ENCODE data around the gene UPB1. TPM values are rescaled to one million over a fixed set of nuclear protein-coding genes. Genes with fewer than 3 reads are reported as not detected.

The UPB1 gene
- total and polyA plus RNA-seq, 8 donors, result 0.35 to 0.73 TPM; not detected in 6

DNA sequence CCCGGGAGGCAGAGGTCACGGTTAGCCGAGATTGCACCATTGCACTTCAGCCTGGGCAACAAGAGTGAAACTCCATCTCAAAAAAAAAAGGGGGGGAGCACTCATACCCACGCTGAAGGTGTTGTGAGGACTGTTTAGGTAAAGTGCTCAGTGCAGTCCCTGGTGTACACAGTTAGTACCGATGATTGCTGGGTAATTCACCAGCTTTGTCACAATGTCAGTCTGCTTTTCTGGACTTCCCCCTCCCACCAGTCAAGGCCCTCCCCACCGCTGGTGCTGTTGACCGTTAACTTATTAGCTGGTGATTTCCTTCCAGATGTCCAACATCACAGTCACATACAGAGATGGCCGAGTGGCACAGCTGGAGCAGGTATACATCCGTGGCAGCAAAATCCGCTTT, 72.5 kb downstream of the UPB1 start:
- peaks cover 45 to 93% (median 71%) of the 10 kb centered on the region in 4 donors for H3K36me3 ChIP-seq
- intact Hi-C loops (cut with DNase I; ENCODE audit: low total_unique reads), result no loop called here

DNA sequence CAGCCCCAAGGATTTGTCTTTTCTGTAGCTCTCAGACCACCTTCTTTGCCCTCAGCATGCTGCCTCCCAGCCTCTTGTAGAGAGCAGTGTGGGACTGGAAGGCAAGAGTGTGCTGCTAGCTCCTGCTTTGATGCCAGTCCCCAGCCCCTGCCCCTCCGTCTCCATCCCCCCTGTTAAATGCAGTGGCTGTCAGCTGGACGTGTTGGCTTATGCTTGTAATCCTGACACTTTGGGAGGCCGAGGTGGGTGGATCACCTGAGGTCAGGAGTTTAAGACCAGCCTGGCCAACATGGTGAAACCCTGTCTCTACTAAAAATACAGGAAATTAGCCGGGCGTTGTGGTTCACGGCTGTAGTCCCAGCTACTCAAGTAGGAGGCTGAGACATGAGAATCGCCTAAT, 76.1 kb downstream of the UPB1 start:
- intact Hi-C loops (cut with DNase I; ENCODE audit: low total_unique reads), result no loop called here
- no peak for DNase-seq
- 92 to 96% (median 95%) methylated on average over 3 to 7 of the region's 7 CpGs for WGBS, 5 donors
- TF ChIP-seq POLR2AphosphoS5 (IDR thresholded peaks at IDR 0.05), result no peak
- no peak for TF ChIP-seq CTCF (IDR thresholded peaks at IDR 0.05)
- TF ChIP-seq EP300 (IDR thresholded peaks at IDR 0.05), result no peak
- TF ChIP-seq POLR2A (IDR thresholded peaks at IDR 0.05), result no peak
- peaks cover 6 to 10% (median 8%) of the 10 kb centered on the region in 4 donors for H3K4me1 ChIP-seq
- peaks cover 60 to 91% (median 87%) of the 10 kb centered on the region in 4 donors for H3K36me3 ChIP-seq
- H3K9me3 ChIP-seq, result no peaks in the 10 kb centered on the region
- no peaks in the 10 kb centered on the region for H3K27me3 ChIP-seq
- no peak overlapping the region for H3K4me3 ChIP-seq
- H3K27ac ChIP-seq, result no peak overlapping the region

More for the DNA sequence above, 72.5 kb downstream of the UPB1 start:
- DNase-seq, result no peak
- 79 to 86% (median 82%) methylated on average over 10 of the region's 10 CpGs for WGBS, 5 donors
- TF ChIP-seq POLR2AphosphoS5 (IDR thresholded peaks at IDR 0.05), result no peak
- no peak for TF ChIP-seq EP300 (IDR thresholded peaks at IDR 0.05)
- TF ChIP-seq POLR2A (IDR thresholded peaks at IDR 0.05), result no peak
- TF ChIP-seq CTCF (IDR thresholded peaks at IDR 0.05), result no peak
- Histone ChIP-seq H3K27ac (no peak overlapping the region), H3K27me3 (no peaks in the 10 kb centered on the region), H3K4me1 (peaks cover 13 to 44% (median 28%) of the 10 kb centered on the region in 4 donors), H3K9me3 (no peaks in the 10 kb centered on the region), H3K4me3 (no peak overlapping the region)

DNA sequence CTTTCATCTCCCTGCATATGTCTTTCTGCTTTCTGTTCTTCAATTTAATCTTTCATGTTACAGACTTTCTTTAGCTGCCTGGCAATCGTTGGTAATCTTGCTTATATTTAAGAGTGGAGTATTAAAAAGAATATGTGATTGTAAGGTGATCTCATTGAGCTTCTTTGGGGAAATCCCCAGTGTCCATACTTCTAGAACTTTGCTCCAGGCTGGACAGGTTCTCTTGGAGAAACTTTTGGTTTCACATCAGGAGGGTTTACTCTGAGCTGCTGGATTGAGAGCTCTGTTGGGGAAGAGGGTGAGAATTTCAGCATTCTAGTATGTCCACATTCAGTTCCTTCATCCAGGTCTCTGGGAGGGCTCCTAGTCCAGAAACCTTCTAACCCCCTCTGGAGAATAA, 81.6 kb downstream of the UPB1 start:
- Histone ChIP-seq H3K4me3 (no peak overlapping the region), H3K27ac (peak overlapping the region in 1 of 5 donors; percentile 50), H3K27me3 (no peaks in the 10 kb centered on the region), H3K9me3 (no peaks in the 10 kb centered on the region), H3K36me3 (peaks cover 25 to 57% (median 54%) of the 10 kb centered on the region in 4 donors), H3K4me1 (peaks cover 5 to 33% (median 13%) of the 10 kb centered on the region in 4 donors)
- intact Hi-C loops (cut with DNase I; ENCODE audit: low total_unique reads), result no loop called here
- 33 to 47% (median 42%) methylated on average over 1 of the region's 1 CpG for WGBS, 5 donors
- DNase-seq, result no peak
- TF ChIP-seq EP300 (IDR thresholded peaks at IDR 0.05), result no peak
- TF ChIP-seq POLR2AphosphoS5 (IDR thresholded peaks at IDR 0.05), result no peak
- no peak for TF ChIP-seq POLR2A (IDR thresholded peaks at IDR 0.05)
- no peak for TF ChIP-seq CTCF (IDR thresholded peaks at IDR 0.05)

Other genes with a start within 250 kb of the UPB1 start
- gene SPECC1L, start 224.5 kb upstream of the UPB1 start, total RNA-seq, result 10 to 100 TPM; 19.0 to 53.1 (median 32.7) TPM
- gene SPECC1L, start 224.5 kb upstream of the UPB1 start, polyA plus RNA-seq, result 1 to 10 TPM; 6.0 to 8.5 (median 6.1) TPM
- 1 to 10 TPM in 3 of 5 donors, under 1 TPM in 1, not detected in 1; 0.58 to 7.1 (median 3.1) TPM for gene ADORA2A, start 67.7 kb upstream of the UPB1 start, total RNA-seq
- gene ADORA2A, start 67.7 kb upstream of the UPB1 start, polyA plus RNA-seq, result 1 to 10 TPM; 1.4 to 2.9 (median 1.6) TPM
- gene GUCD1, start 59.8 kb downstream of the UPB1 start, total RNA-seq, result 100 to 1,000 TPM; 120 to 196 (median 171) TPM
- gene GUCD1, start 59.8 kb downstream of the UPB1 start, polyA plus RNA-seq, result 100 to 1,000 TPM in 2 of 3 donors, 10 to 100 TPM in 1; 87.4 to 165 (median 110) TPM
- gene SNRPD3, start 60.7 kb downstream of the UPB1 start, total RNA-seq, result 100 to 1,000 TPM in 4 of 5 donors, 10 to 100 TPM in 1; 75.6 to 153 (median 121) TPM
- 100 to 1,000 TPM; 101 to 144 (median 109) TPM for gene SNRPD3, start 60.7 kb downstream of the UPB1 start, polyA plus RNA-seq
- 10 to 100 TPM in 4 of 5 donors, 1 to 10 TPM in 1; 7.2 to 31.7 (median 24.8) TPM for gene LRRC75B, start 97.7 kb downstream of the UPB1 start, total RNA-seq
- gene LRRC75B, start 97.7 kb downstream of the UPB1 start, polyA plus RNA-seq, result 10 to 100 TPM in 2 of 3 donors, 1 to 10 TPM in 1; 8.6 to 28.5 (median 26.1) TPM
- 10 to 100 TPM in 3 of 5 donors, 1 to 10 TPM in 2; 5.3 to 24.3 (median 17.4) TPM for gene GGT1, start 107.9 kb downstream of the UPB1 start, total RNA-seq
- 10 to 100 TPM; 21.5 to 87.1 (median 26.6) TPM for gene GGT1, start 107.9 kb downstream of the UPB1 start, polyA plus RNA-seq